Small intestine (tissue), 7 donors: ENCODE measurements around the gene MRPS6. TPM values are rescaled to one million over a fixed set of nuclear protein-coding genes. Genes with fewer than 3 reads are reported as not detected.

ENCODE experiments used
- DNase-seq, 2 donors: peaks; one replicate each; pipeline versions ENCODE4 v3.0.0 to v3.0.0-alpha.2; 2013
- FAIRE-seq: peaks from 2 replicates; lab custom pipeline; 2012; peaks lifted over from hg19 to GRCh38; lab: Jason Lieb, UNC
- H3K27ac ChIP-seq, 3 donors: one replicate each; pipeline ENCODE4 v1.5.1; 2013; ENCODE audit warnings: low read length in 2 of 3, mild to moderate bottlenecking in 2 of 3, control low read depth in 1 of 3, inconsistent platforms in 1 of 3, low read depth in 1 of 3, moderate library complexity in 1 of 3
- H3K27me3 ChIP-seq, 3 donors: one replicate each; pipeline ENCODE4 v1.6.1; 2013; ENCODE audit warnings: low read length in 3 of 3, inconsistent platforms in 1 of 3; ENCODE audit not compliant: control insufficient read depth in 3 of 3, insufficient read depth in 3 of 3
- H3K36me3 ChIP-seq, 3 donors: one replicate each; pipeline ENCODE4 v1.6.1; 2013; ENCODE audit warnings: low read length in 3 of 3, inconsistent platforms in 1 of 3, low read depth in 1 of 3, mild to moderate bottlenecking in 1 of 3, moderate library complexity in 1 of 3; ENCODE audit not compliant: control insufficient read depth in 3 of 3, insufficient read depth in 2 of 3
- H3K4me1 ChIP-seq, 3 donors: one replicate each; pipeline ENCODE4 v1.6.1; 2013; ENCODE audit warnings: low read length in 2 of 3, inconsistent platforms in 1 of 3, low read depth in 1 of 3, mild to moderate bottlenecking in 1 of 3, moderate library complexity in 1 of 3; ENCODE audit not compliant: control insufficient read depth in 3 of 3, insufficient read depth in 2 of 3
- H3K4me3 ChIP-seq, 3 donors: one replicate each; pipeline ENCODE4 v1.5.1; 2013; ENCODE audit warnings: low read length in 3 of 3, control low read depth in 1 of 3, inconsistent platforms in 1 of 3, low read depth in 1 of 3, mild to moderate bottlenecking in 1 of 3, moderate library complexity in 1 of 3
- H3K9me3 ChIP-seq, 2 donors: one replicate each; pipeline ENCODE4 v1.6.1; 2013; ENCODE audit warnings: low read depth in 1 of 2, low read length in 1 of 2; ENCODE audit not compliant: control insufficient read depth in 2 of 2, insufficient read depth in 1 of 2
- WGBS, 3 donors: extraction: QIAGEN DNeasy Blood & Tissue Kit; methylation state at CpG; one replicate each; pipeline ENCODE4 v1.1.7; 2013; 5-methylcytosine and 5-hydroxymethylcytosine counted together
- polyA plus RNA-seq, 4 donors: library from polyadenylated mRNA; stranded (reverse) in 3 of 4; unstranded in 1 of 4; fragments of 200-250 nt in 3 of 4; fragments of 120-200 nt in 1 of 4; gene quantifications; one replicate each; pipeline versions ENCODE4 v1.2.1 to v1.2.3, GENCODE V29; 2013
- donor health status: healthy with polysubstance abuse.
- donor health status: control.
- donor health status: control.
- donor health status: Bipolar disorder and iron deficiency.
- donor health status: healthy.

The MRPS6 gene
- polyA plus RNA-seq, 4 donors: 47.0 to 118 (median 58.8) TPM

DNA sequence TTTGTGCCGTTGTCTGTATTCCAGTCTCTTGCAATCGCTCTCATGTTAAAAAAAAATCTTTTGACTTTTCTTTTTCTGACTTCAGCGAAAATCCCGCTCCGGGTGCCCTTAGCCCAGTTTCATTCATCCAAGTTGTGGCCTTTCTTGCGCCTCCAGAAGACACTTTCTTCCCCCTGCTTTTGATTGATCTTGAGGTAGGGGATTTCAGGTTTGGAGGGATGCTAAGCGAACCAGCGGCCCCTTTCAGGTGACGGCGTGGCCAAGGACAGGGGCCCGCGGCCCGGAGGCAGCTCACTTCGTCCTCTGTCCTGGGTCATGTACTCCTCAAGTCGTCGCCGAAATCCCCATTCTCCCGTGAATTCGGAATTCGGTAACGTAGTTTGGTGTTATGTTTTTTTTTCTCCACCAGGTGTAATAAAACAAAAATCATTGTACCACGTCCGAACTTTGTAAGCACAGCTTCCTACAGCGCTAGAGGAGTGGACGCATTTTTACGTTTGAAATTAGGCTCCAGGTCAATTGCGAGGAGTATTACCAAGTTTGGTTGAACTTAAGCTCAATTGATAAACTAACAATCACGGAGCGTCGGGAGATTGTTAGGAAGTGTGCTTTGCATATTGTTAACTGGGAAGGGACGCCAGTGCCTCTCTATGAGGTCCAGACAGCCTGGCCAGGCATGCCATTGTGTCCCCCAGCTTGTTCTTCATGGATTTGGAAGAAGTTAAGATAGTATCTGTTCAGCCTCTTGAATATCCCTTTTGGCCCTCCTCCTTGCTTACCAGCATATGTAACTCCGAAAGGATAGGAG, 1.1 kb downstream of the MRPS6 start:
- Histone ChIP-seq H3K4me3 (peak overlapping the region; percentile 74 to 87 (median 81)), H3K4me1 (peaks cover 0 to 9% (median 9%) of the 10 kb centered on the region in 3 donors), H3K27ac (peak overlapping the region; percentile 62 to 82 (median 65)), H3K9me3 (no peaks in the 10 kb centered on the region), H3K27me3 (no peaks in the 10 kb centered on the region), H3K36me3 (no peaks in the 10 kb centered on the region)
- DNase-seq (peak; percentile 21 to 58), FAIRE-seq (no peak)
- 4 to 15% (median 7%) methylated on average over 32 of the region's 32 CpGs for WGBS, 3 donors

- no peaks in the 10 kb centered on the region for H3K36me3 ChIP-seq
- H3K9me3 ChIP-seq: no peaks in the 10 kb centered on the region
- no peak for FAIRE-seq
- peak overlapping the region in 1 of 3 donors; percentile 82 for H3K27ac ChIP-seq
- 15 to 57% (median 24%) methylated on average over 2 of the region's 2 CpGs for WGBS, 3 donors
- H3K4me1 ChIP-seq: peaks cover 0 to 11% (median 11%) of the 10 kb centered on the region in 3 donors
- H3K27me3 ChIP-seq: no peaks in the 10 kb centered on the region
- peak in 1 of 2 donors; percentile 47 for DNase-seq
- peak overlapping the region in 2 of 3 donors; percentile 74 to 87 for H3K4me3 ChIP-seq
These were observed 1.7 kb downstream of the MRPS6 start for GRCh38 chr21:34075091-34075425.

DNA sequence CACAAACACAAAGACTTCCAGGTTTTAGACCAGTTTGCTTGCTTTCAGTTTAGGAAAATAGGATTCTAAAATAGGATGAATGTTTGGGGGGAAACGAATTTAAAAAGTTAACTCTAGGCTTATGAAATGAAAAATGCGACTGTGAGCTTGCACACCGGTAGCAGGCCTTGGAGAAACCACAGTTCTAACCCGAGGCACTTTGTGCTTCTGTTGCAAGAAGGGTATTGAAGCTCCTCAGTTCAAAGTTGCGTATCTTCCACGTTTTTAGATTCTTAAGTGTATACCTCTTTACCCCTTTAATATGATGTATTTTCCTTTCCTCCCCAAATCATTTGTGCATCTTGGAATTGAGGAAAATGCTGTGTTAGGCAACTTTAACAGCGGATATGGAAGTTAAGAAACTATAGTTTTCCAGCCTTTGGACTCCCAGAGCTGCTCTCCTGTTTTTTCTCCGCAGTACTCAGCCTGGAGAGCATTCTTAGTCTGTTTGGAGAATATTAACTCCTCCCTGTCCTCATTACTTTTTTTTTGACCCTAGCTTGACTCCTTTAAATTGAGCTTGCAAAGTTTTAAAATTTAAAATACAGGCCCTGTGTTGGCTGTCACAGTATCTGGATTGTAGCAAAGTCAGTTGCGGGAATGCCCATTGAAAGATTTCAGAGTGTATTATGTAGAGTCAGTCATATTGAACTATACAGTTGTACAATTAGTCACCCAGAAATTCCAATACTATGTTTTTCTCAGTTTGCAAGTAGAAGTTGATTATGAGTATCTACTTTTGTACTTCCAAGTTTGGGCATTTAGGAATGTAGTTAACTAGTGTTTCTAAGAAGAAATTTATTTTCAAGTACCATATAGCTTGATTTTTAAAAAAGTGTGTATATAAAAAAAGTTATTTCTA, 2.6 kb downstream of the MRPS6 start:
- DNase-seq (peak in 1 of 2 donors; percentile 61), FAIRE-seq (no peak)
- Histone ChIP-seq H3K27ac (peak overlapping the region in 1 of 3 donors; percentile 82), H3K9me3 (no peaks in the 10 kb centered on the region), H3K4me3 (peak overlapping the region in 1 of 3 donors; percentile 74), H3K27me3 (no peaks in the 10 kb centered on the region), H3K4me1 (peaks cover 0 to 16% (median 11%) of the 10 kb centered on the region in 3 donors), H3K36me3 (no peaks in the 10 kb centered on the region)
- 65 to 76% (median 72%) methylated on average over 9 of the region's 9 CpGs for WGBS, 3 donors

DNA sequence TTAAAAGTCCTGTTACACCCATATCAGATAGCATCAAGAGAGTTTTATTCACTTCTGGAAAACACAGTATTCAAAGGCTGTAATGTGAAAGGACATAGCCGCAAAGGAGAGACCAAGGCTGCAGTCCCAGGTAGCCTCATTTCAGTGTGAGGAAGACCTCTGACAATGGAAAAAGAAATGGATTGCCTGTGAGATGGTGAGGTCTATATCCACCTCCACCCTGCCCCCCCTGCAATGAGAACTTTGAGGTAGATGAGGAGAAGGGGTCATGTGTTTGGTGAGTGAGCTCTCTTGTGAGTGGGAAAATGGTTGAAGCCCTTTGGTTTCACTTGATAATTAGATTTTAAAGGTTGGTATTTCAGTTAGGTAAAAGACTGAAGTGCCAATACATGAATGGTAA, 3.5 kb downstream of the MRPS6 start:
- Histone ChIP-seq H3K27ac (no peak overlapping the region), H3K4me1 (peaks cover 0 to 18% (median 11%) of the 10 kb centered on the region in 3 donors), H3K36me3 (no peaks in the 10 kb centered on the region), H3K4me3 (no peak overlapping the region), H3K9me3 (no peaks in the 10 kb centered on the region), H3K27me3 (no peaks in the 10 kb centered on the region)
- FAIRE-seq (no peak), DNase-seq (no peak)
- 86 to 97% (median 90%) methylated on average over 1 of the region's 1 CpG for WGBS, 3 donors

GRCh38 chr21:34077888-34078287, 4.5 kb downstream of the MRPS6 start:
- H3K27me3 ChIP-seq: no peaks in the 10 kb centered on the region
- WGBS, 3 donors: 58 to 83% (median 73%) methylated on average over 1 of the region's 1 CpG
- FAIRE-seq (no peak), DNase-seq (no peak)
- no peak overlapping the region for H3K4me3 ChIP-seq
- H3K36me3 ChIP-seq: no peaks in the 10 kb centered on the region
- peaks cover 0 to 18% (median 11%) of the 10 kb centered on the region in 3 donors for H3K4me1 ChIP-seq
- H3K27ac ChIP-seq: no peak overlapping the region
- H3K9me3 ChIP-seq: no peaks in the 10 kb centered on the region

GRCh38 chr21:34078915-34079314, 5.5 kb downstream of the MRPS6 start:
- Histone ChIP-seq H3K4me1 (peaks cover 0 to 18% (median 11%) of the 10 kb centered on the region in 3 donors), H3K27ac (no peak overlapping the region), H3K36me3 (no peaks in the 10 kb centered on the region), H3K4me3 (no peak overlapping the region), H3K27me3 (no peaks in the 10 kb centered on the region), H3K9me3 (no peaks in the 10 kb centered on the region)
- DNase-seq: peak; percentile 30 to 39
- FAIRE-seq: no peak
- 28 to 50% (median 36%) methylated on average over 2 of the region's 2 CpGs for WGBS, 3 donors

DNA sequence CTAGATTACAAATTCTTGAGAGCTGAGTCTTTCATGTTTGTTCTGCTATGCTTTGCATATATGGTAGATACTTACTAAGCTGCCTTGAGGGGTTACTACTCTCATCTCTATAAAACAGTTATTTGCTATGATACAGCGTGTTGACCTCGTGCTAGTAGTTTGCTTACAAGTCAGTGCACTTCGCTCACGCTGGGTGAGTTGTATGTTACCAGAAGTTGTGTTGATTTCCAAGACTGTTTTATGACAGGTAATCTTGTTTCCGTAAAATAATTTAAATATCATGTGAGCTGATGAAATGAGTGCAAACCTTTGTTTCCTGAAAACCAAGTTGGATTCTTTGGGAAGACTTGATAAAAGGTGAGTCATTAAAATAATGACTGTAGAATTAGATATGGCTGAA, 7.3 kb downstream of the MRPS6 start:
- Histone ChIP-seq H3K4me3 (no peak overlapping the region), H3K27ac (peak overlapping the region in 1 of 3 donors; percentile 3), H3K27me3 (no peaks in the 10 kb centered on the region), H3K36me3 (no peaks in the 10 kb centered on the region), H3K4me1 (peaks cover 0 to 12% (median 4%) of the 10 kb centered on the region in 3 donors), H3K9me3 (no peaks in the 10 kb centered on the region)
- no peak for FAIRE-seq
- WGBS, 3 donors: 73 to 79% (median 75%) methylated on average over 5 of the region's 5 CpGs
- peak in 1 of 2 donors; percentile 46 for DNase-seq

DNA sequence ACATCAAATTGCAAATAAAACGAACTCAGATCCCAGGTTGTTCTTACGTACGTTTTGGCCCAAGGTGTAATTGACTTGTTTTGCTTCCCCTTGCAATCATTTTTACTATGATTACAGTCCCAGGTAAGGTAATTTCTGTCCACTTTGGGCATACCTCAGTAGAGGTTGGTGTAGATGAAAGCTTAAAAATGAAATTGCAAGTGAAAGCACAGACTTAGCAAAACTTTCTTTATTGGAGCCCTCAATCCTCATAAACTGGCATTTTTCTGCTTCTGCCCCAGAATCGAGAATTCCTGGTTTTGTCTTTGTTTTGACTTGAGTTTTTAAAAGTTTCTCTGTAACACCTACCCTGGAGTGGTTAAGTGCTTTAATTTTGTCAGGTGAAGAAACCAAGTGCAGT, 9.4 kb downstream of the MRPS6 start:
- Histone ChIP-seq H3K27me3 (no peaks in the 10 kb centered on the region), H3K9me3 (no peaks in the 10 kb centered on the region), H3K27ac (no peak overlapping the region), H3K36me3 (peaks cover 0 to 2% (median 0%) of the 10 kb centered on the region in 3 donors), H3K4me1 (peaks cover 2 to 10% (median 2%) of the 10 kb centered on the region in 3 donors), H3K4me3 (no peak overlapping the region)
- 64 to 78% (median 68%) methylated on average over 4 of the region's 4 CpGs for WGBS, 3 donors
- FAIRE-seq: no peak
- DNase-seq: no peak
